K562 (cell line): Measurements from ENCODE around the gene C1orf198. TPM values are rescaled to one million over a fixed set of nuclear protein-coding genes. Genes with fewer than 3 reads are reported as not detected.
A peak's percentile ranks its signal among the peaks of the same experiment; 100 is the strongest.

Experiments used
- ATAC-seq: fragments of 200-7000 bp; cut with Tn5 transposase; 3 replicates; pipeline ENCODE4 v1.9.1; 2020; ENCODE audit warnings: moderate library complexity
- BruUV-seq: library from RNA; stranded (reverse); fragments of 400-500 nt; replicated peaks from 2 replicates; lab custom pipeline; 2021; lab: Mats Ljungman, UMichigan
- CTCF ChIA-PET: fragments of 300-600 bp; formaldehyde crosslinking; extraction: SDS; loops from one replicate; lab custom pipeline; 2021; ENCODE audit warnings: low intra/inter-chr PET ratio; lab: Yijun Ruan, JAX
- POLR2A ChIA-PET: fragments of 300-600, 350-650 bp; sonication (Branson Sonifier 250); formaldehyde crosslinking; extraction: SDS; loops from one replicate; lab custom pipeline; 2021; ENCODE audit warnings: antibody characterized with exemption, inconsistent platforms; lab: Yijun Ruan, JAX
- DNase-seq, 4 experiments: peaks; one replicate each; pipeline versions ENCODE4 v3.0.0 to v3.0.0-alpha.2; 2011 to 2018; ENCODE audit warnings: low spot score in 3 of 4, mixed read lengths in 3 of 4; ENCODE audit errors: extremely low read depth in 1 of 4
- FAIRE-seq: peaks from 2 replicates; lab custom pipeline; 2011; peaks lifted over from hg19 to GRCh38; lab: Jason Lieb, UNC
- H2AFZ ChIP-seq: 2 replicates; pipeline ENCODE4 v1.6.0; 2011; ENCODE audit warnings: low read depth, low read length, control low read depth, inconsistent platforms
- H3K27ac ChIP-seq: fragments of 200-600 bp; 3 replicates; pipeline ENCODE4 v1.8.0; 2011; ENCODE audit warnings: low read depth, mild to moderate bottlenecking, control low read depth, inconsistent platforms, low read length, moderate library complexity, mixed read lengths; ENCODE audit errors: extremely low read depth
- H3K27me3 ChIP-seq, 2 experiments: fragments of 300-600 bp in 1 of 2; 2 replicates in 1 of 2; 3 replicates in 1 of 2; pipeline versions ENCODE4 v1.6.0 to v1.8.0; 2011; ENCODE audit warnings: inconsistent platforms in 2 of 2, low read length in 2 of 2, mild to moderate bottlenecking in 1 of 2, mixed read lengths in 1 of 2, moderate library complexity in 1 of 2; ENCODE audit not compliant: control insufficient read depth in 2 of 2, insufficient read depth in 2 of 2
- H3K36me3 ChIP-seq: fragments of 300-600 bp; 3 replicates; pipeline ENCODE4 v1.8.0; 2011; ENCODE audit warnings: mild to moderate bottlenecking, low read length, inconsistent platforms; ENCODE audit not compliant: control insufficient read depth, insufficient read depth
- H3K4me1 ChIP-seq, 2 experiments: fragments of 200-600 bp in 1 of 2; replicated peaks in 1 of 2; 2 replicates in 1 of 2; 3 replicates in 1 of 2; pipeline versions ENCODE4 v1.5.1 to v1.8.0; 2011; ENCODE audit warnings: inconsistent platforms in 2 of 2, low read length in 2 of 2, mild to moderate bottlenecking in 1 of 2, mixed read lengths in 1 of 2, moderate library complexity in 1 of 2; ENCODE audit not compliant: control insufficient read depth in 2 of 2, insufficient read depth in 2 of 2
- H3K4me2 ChIP-seq: 2 replicates; pipeline ENCODE4 v1.6.1; 2011; ENCODE audit warnings: low read length, control low read depth, inconsistent platforms, mixed read lengths; ENCODE audit not compliant: insufficient read depth
- H3K4me3 ChIP-seq: fragments of 200-600 bp; sonication (generic), shearing (Covaris generic); 2 replicates; pipeline ENCODE4 v1.5.1; 2016; ENCODE audit warnings: control low read depth, inconsistent platforms
- H3K79me2 ChIP-seq: fragments of 200-600 bp; 3 replicates; pipeline ENCODE4 v1.8.0; 2011; ENCODE audit warnings: low read length, inconsistent platforms; ENCODE audit not compliant: control insufficient read depth, insufficient read depth
- H3K9ac ChIP-seq, 2 experiments: 2 replicates each; pipeline versions ENCODE4 v1.6.0 to v1.6.1; 2011; ENCODE audit warnings: low read depth in 2 of 2, low read length in 2 of 2, control low read depth in 1 of 2, inconsistent platforms in 1 of 2, mild to moderate bottlenecking in 1 of 2, mixed read lengths in 1 of 2; ENCODE audit not compliant: insufficient read depth in 1 of 2
- H3K9me1 ChIP-seq: one replicate; pipeline ENCODE4 v1.6.0; 2011; ENCODE audit warnings: inconsistent platforms, mild to moderate bottlenecking, low read length, moderate library complexity; ENCODE audit not compliant: control insufficient read depth, insufficient read depth
- H3K9me3 ChIP-seq: replicated peaks from 2 replicates; pipeline ENCODE4 v1.5.1; 2011; ENCODE audit warnings: low read depth, low read length, inconsistent platforms; ENCODE audit not compliant: control insufficient read depth, insufficient read depth
- H4K20me1 ChIP-seq: replicated peaks from 2 replicates; pipeline ENCODE4 v1.6.1; 2011; ENCODE audit warnings: low read length, inconsistent platforms, mixed read lengths; ENCODE audit not compliant: control insufficient read depth, insufficient read depth
- ETV5 ChIP-seq: sonication (generic); formaldehyde crosslinking; IDR thresholded peaks from 2 replicates; pipeline ENCODE4 v1.4.0; 2020; ENCODE audit warnings: low read depth, mild to moderate bottlenecking, missing genetic modification reagents
- HNRNPK ChIP-seq: fragments of 200-400 bp; formaldehyde crosslinking; IDR thresholded peaks from one replicate; pipeline ENCODE4 v1.6.1; 2018; ENCODE audit warnings: mild to moderate bottlenecking, low read depth, low read length; ENCODE audit not compliant: poor library complexity, severe bottlenecking
- NFIC ChIP-seq: fragments of 450-650 bp; IDR thresholded peaks from 2 replicates; pipeline ENCODE4 v1.6.1; 2017; ENCODE audit warnings: mild to moderate bottlenecking, inconsistent platforms
- PCBP2 ChIP-seq: fragments of 200-400 bp; formaldehyde crosslinking; IDR thresholded peaks from 2 replicates; pipeline ENCODE4 v1.6.1; 2018; ENCODE audit warnings: low read length, low read depth, mild to moderate bottlenecking, moderate library complexity; ENCODE audit not compliant: poor library complexity, severe bottlenecking
- ZNF239 ChIP-seq: fragments of 250-450 bp; sonication (Bioruptor Pico); IDR thresholded peaks from 2 replicates; pipeline ENCODE4 v1.4.0; 2020; ENCODE audit warnings: mild to moderate bottlenecking
- WGBS: fragments of 100-300 bp; shearing (Covaris generic); methylation state at CpG from one replicate; pipeline ENCODE4 v1.1.6; 2016; ENCODE audit warnings: low coverage, mixed read lengths; ENCODE audit not compliant: insufficient coverage; ENCODE audit errors: missing lambda C conversion rate; 5-methylcytosine and 5-hydroxymethylcytosine counted together
- in situ Hi-C: fragments of 300-500 bp; cut with MboI; formaldehyde crosslinking; loops from 4 replicates; pipeline ENCODE4 v1.15.0; 2018; ENCODE audit warnings: inconsistent platforms, mixed read lengths
- intact Hi-C: fragments of 100-400 bp; cut with micrococcal nuclease; formaldehyde crosslinking; loops from 2 replicates; pipeline ENCODE4 v1.14.2; 2022
- polyA plus RNA-seq, 8 experiments: library from polyadenylated mRNA; depleted of rRNA in 4 of 8; stranded (reverse) in 5 of 8; unstranded in 3 of 8; fragments of >200 nt; fragmentation: Nextera tagmentation in 2 of 8; fragmentation: Illumina TruSeq in 1 of 8; extraction: Ambion mirVana in 2 of 8; extraction: Trizol in 1 of 8; gene quantifications; 2 replicates each; pipeline versions ENCODE4 v1.2.1 to v1.2.3, GENCODE V29; 2011 to 2014; ENCODE audit warnings: inconsistent platforms in 1 of 8, missing spikeins in 1 of 8
- total RNA-seq, 7 experiments: library from RNA; depleted of rRNA in 6 of 7; stranded (reverse); fragments of >200 nt in 6 of 7; fragmentation: Illumina TruSeq in 2 of 7; extraction: Trizol in 2 of 7; gene quantifications; 2 replicates each; pipeline versions ENCODE4 v1.2.1 to v1.2.3, GENCODE V29; 2011 to 2021; ENCODE audit warnings: low replicate concordance in 1 of 7
- TF ChIP-seq, protein P1 (sequence below): IDR thresholded peaks from 2 replicates; pipeline ENCODE4 v1.6.1; 2011; ENCODE audit not compliant: insufficient read length; ENCODE audit errors: extremely low read depth

Gene C1orf198
- total and polyA plus RNA-seq, 9 of the 15 experiments (the other 6 are each of a cell fraction or from before 2014, with no cell fraction given) = 2.0 to 15.1 (median 10.4) TPM

- H3K27me3 ChIP-seq = peaks cover 26 to 45% of the 10 kb centered on the region in 2 experiments; a peak in 4 of 5 replicates
- H3K4me1 ChIP-seq = no peaks in the 10 kb centered on the region
- no peak overlapping the region for H2AFZ ChIP-seq
- intact Hi-C loops (no loop called here), in situ Hi-C loops (no loop called here)
- H3K9me3 ChIP-seq = no peaks in the 10 kb centered on the region
- no peaks in the 10 kb centered on the region for H3K36me3 ChIP-seq
- no peak overlapping the region for H3K9ac ChIP-seq
- ATAC-seq = no peak
- BruUV-seq = no TSS peak
- TF ChIP-seq ETV5 (CRISPR knock-in tag) (no peak), ZNF239 (no peak), HNRNPK (no peak)
- ChIA-PET CTCF (no interaction called here), POLR2A (interaction anchor here (1.5 kb wide), 1 partner anchor 10 kb away, joined by 3 read pairs; no protein-coding TSS in a partner anchor)
- H3K4me2 ChIP-seq = no peak overlapping the region
- no peak overlapping the region for H3K27ac ChIP-seq
- 0% methylated on average over 1 of the region's 1 CpG for WGBS
- H4K20me1 ChIP-seq = no peaks in the 10 kb centered on the region
- DNase-seq = no peak
- FAIRE-seq = no peak
- H3K4me3 ChIP-seq = no peak overlapping the region
- no peaks in the 10 kb centered on the region for H3K9me1 ChIP-seq
- H3K79me2 ChIP-seq = no peaks in the 10 kb centered on the region
Observed at GRCh38 chr1:230818367-230818766, 50.0 kb downstream of the C1orf198 start.

- Histone ChIP-seq H3K27ac (no peak overlapping the region), H2AFZ (no peak overlapping the region), H3K9me3 (peaks cover 6% of the 10 kb centered on the region), H3K4me3 (no peak overlapping the region), H3K36me3 (no peaks in the 10 kb centered on the region), H3K4me2 (no peak overlapping the region), H3K9me1 (no peaks in the 10 kb centered on the region), H3K4me1 (no peaks in the 10 kb centered on the region)
- intact Hi-C loops = no loop called here
- ATAC-seq (no peak), FAIRE-seq (no peak), DNase-seq (no peak)
- BruUV-seq = no TSS peak
- POLR2A ChIA-PET = no interaction called here
- TF ChIP-seq, protein P1, sequence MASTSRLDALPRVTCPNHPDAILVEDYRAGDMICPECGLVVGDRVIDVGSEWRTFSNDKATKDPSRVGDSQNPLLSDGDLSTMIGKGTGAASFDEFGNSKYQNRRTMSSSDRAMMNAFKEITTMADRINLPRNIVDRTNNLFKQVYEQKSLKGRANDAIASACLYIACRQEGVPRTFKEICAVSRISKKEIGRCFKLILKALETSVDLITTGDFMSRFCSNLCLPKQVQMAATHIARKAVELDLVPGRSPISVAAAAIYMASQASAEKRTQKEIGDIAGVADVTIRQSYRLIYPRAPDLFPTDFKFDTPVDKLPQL = no peak
- peak; percentile 76 for TF ChIP-seq NFIC
- TF ChIP-seq PCBP2 = no peak
- TF ChIP-seq, all 486 proteins: peak for 1
- CTCF ChIA-PET = no interaction called here
- Histone ChIP-seq H3K27me3 (peaks cover 15 to 22% of the 10 kb centered on the region in 2 experiments; a peak in 4 of 5 replicates), H3K79me2 (no peaks in the 10 kb centered on the region), H4K20me1 (no peaks in the 10 kb centered on the region), H3K9ac (no peak overlapping the region)
- in situ Hi-C loops = no loop called here
Observed at GRCh38 chr1:230816018-230816417, 52.3 kb downstream of the C1orf198 start.
